K562 (cell line): Measurements from ENCODE around the gene RER1.

Source experiments
- BDP1 ChIP-seq: IDR thresholded peaks from 3 replicates; pipeline ENCODE4 v1.6.1; 2011; ENCODE audit not compliant: insufficient read length, insufficient read depth
- BRCA1 ChIP-seq, 2 experiments: fragments of 450-650 bp in 1 of 2; sonication (generic) in 1 of 2; formaldehyde crosslinking in 1 of 2; IDR thresholded peaks; 2 replicates each; pipeline versions ENCODE4 v1.5.0 to v1.6.1; 2017 to 2020; ENCODE audit warnings: mild to moderate bottlenecking in 1 of 2, missing genetic modification reagents in 1 of 2
- CCAR2 ChIP-seq: fragments of 200-400 bp; formaldehyde crosslinking; IDR thresholded peaks from 2 replicates; pipeline ENCODE4 v1.6.1; 2017; ENCODE audit warnings: mild to moderate bottlenecking, low read depth, low read length
- GABPA ChIP-seq: fragments of 200-800 bp; sonication (Bioruptor generic); conservative IDR thresholded peaks from 2 replicates; pipeline ENCODE4 v1.6.1; 2016; ENCODE audit warnings: low read depth, missing genetic modification characterization, missing compliant biosample characterization
- GTF3C2 ChIP-seq: IDR thresholded peaks from 3 replicates; pipeline ENCODE4 v1.6.1; 2011; ENCODE audit warnings: borderline replicate concordance, mild to moderate bottlenecking, moderate library complexity; ENCODE audit not compliant: insufficient read length; ENCODE audit errors: extremely low read depth
- PRPF4 ChIP-seq: fragments of 200-400 bp; formaldehyde crosslinking; IDR thresholded peaks from one replicate; pipeline ENCODE4 v1.6.1; 2017; ENCODE audit warnings: low read length, low read depth, mild to moderate bottlenecking; ENCODE audit not compliant: insufficient read depth, poor library complexity, severe bottlenecking
- RBFOX2 ChIP-seq: fragments of 200-400 bp; formaldehyde crosslinking; IDR thresholded peaks from 2 replicates; pipeline ENCODE4 v1.6.1; 2017; ENCODE audit warnings: low read depth, mild to moderate bottlenecking, low read length, moderate library complexity
- TF ChIP-seq, protein P1 (sequence below): fragments of 450-650 bp; IDR thresholded peaks from 2 replicates; pipeline ENCODE4 v1.6.1; 2017; ENCODE audit warnings: antibody characterized with exemption

GRCh38 chr1:2419416-2419815, 27.8 kb downstream of the RER1 start:
- TF ChIP-seq RBFOX2 (no peak), BRCA1 (IDR thresholded peaks at IDR 0.05) (no peak), BRCA1 (CRISPR knock-in tag; IDR thresholded peaks at IDR 0.05) (no peak), BDP1 (no peak), PRPF4 (no peak), CCAR2 (no peak), GABPA (tag) (no peak), GTF3C2 (no peak)
- TF ChIP-seq, protein P1, sequence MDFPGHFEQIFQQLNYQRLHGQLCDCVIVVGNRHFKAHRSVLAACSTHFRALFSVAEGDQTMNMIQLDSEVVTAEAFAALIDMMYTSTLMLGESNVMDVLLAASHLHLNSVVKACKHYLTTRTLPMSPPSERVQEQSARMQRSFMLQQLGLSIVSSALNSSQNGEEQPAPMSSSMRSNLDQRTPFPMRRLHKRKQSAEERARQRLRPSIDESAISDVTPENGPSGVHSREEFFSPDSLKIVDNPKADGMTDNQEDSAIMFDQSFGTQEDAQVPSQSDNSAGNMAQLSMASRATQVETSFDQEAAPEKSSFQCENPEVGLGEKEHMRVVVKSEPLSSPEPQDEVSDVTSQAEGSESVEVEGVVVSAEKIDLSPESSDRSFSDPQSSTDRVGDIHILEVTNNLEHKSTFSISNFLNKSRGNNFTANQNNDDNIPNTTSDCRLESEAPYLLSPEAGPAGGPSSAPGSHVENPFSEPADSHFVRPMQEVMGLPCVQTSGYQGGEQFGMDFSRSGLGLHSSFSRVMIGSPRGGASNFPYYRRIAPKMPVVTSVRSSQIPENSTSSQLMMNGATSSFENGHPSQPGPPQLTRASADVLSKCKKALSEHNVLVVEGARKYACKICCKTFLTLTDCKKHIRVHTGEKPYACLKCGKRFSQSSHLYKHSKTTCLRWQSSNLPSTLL: no peak
